HG02798 (cell line): ENCODE results near the gene ZDHHC19.
"Not testable (repeated sequence)": the region's sequence is repeated elsewhere in the genome, so short reads cannot be mapped to it uniquely, and the experiment has no call there.

Source experiments
- ATAC-seq: cut with Tn5 transposase; IDR thresholded peaks from one replicate; pipeline ENCODE4 v1.9.1; 2021; ENCODE audit warnings: mild to moderate bottlenecking; ENCODE audit not compliant: unreplicated experiment, poor library complexity

ZDHHC19 gene

DNA sequence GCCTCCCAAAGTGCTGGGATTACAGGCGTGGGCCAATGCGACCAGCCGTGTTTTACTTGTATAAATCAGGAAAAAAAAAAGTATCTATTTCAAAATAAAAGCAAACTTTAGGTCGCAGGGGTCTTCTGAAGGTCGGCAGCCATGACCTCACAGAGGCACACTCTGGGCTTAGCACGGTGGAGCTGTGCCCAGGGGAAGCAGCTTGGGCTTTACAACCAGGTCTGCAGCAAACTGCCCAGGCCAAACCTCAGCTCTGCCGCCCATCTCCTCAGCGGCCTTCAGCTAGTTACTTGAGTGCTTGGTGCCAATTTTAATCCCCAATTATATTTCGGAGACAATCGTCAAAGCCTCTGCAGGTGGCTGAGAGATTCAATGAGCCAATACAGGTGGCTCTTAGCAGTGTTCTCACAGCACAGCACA, 30.1 kb downstream of the ZDHHC19 start:
- no peak for ATAC-seq

DNA sequence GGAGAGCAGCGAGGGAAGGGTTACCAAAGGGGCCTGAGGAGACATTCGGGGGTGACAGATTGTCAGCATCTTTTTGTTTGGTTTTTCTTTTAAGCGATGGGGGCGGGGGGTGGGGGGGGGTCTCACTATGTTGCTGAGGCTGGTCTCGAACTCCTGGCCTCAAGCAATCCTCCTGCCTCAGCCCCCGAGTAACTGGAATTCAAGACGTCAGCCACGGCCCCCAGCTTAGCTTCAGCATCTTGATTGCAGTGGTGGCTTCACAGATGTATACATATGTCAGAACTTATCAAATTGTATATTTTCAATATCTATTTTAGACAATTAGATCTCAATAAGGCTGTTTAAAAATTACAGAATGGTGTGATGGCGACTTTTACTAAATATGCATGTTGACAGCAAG, 30.9 kb downstream of the ZDHHC19 start:
- ATAC-seq, result no peak

DNA sequence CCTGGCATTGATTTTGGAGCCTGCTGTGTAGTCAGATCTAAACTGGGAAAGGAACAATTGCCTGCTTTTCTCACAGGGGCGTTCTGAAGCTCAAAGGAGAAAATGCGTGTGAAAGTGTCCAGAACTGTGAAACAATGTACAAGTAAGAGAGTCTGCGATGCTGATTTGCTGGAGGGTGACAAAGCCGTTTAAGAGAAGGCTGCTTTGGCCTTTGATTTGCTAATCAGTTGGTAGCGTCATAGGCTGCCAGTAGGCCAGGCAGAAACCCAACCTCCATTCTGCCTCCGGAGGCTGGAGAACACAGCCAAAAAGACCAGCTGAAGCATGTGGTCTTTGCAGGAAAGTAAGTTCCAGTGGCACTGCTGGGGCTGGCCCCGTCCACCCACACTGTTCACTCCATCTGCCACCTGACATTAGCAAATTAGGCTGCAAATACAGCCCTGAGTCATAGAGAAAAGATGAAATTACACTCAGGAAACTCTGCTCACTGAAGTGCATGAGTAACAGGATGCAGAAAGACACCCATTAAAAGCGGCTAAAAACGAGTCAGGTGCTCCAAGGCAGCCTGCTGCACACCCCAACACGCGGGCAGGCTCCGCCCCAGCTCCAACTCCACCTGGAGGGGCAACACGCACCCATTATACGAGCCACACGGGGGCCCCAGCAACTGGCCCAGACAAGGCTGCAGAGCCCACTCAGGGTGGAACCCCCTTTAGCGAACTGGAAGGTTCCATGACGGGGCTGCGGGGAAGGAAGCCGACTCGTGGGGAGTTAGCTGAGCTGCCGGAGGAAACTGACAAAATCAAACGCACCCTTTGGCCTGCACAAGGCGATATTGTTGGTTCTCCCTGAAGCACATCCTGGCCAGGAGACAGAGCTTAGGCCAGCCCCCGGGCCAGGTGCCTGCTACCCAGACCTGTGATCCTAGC, 31.6 kb downstream of the ZDHHC19 start:
- peak; percentile 68 for ATAC-seq

DNA sequence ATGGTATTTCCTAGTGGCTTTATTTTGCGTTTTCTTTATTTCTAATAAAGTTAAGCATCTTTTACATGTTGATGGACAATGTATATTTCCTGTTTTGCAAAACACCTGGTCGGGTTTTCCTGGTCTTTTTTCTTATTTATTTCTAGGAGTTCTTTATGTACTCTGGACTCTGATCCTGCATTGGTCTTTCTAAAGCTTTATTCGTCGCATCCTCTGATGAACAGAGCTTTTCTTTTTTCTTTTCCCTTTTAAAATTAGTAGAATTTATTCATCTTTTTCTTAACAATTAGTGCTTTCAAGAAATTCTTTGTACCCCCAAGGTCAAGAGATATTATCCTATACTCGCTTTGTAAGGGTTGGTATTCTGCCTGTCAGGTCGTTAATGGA, 32.2 kb downstream of the ZDHHC19 start:
- ATAC-seq, result no peak

DNA sequence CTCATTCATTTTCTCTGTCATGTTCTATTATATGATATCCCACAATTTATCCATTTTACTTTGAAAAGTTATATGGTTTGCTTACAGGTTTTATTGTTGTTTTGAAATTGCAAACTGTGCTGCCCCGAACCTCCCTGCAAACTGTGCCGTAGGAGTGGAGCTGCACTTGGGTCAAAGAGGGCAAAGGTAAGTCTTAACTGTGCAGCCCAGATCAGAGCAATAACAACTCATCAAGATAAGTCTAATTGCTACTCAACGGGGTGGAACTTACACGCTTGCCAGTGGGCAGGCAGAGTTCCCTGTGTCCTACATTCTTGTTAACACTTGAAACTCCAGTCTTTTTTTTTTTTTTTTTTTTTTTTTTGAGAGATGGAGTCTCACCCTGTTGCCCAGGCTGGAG, 33.2 kb downstream of the ZDHHC19 start:
- no peak for ATAC-seq

DNA sequence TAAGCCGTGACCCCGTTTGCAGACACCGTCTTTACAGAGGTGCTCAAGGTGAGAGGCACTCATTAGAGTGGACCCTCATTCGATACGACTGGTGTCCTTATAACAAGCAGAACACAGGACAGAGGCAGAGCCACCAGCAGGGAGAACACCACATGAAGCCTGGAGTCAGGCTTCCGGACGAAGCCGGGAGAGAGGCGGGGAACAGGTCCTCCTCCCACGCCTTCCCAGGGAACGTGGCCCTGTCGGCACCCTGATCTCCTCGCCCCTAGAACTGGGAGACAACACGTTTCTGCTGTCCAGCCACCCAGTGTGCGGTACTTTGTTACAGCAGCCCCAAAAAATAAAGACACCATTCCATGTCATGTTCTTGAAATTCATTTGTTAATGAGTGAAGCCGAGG, 33.6 kb downstream of the ZDHHC19 start:
- ATAC-seq, result no peak

DNA sequence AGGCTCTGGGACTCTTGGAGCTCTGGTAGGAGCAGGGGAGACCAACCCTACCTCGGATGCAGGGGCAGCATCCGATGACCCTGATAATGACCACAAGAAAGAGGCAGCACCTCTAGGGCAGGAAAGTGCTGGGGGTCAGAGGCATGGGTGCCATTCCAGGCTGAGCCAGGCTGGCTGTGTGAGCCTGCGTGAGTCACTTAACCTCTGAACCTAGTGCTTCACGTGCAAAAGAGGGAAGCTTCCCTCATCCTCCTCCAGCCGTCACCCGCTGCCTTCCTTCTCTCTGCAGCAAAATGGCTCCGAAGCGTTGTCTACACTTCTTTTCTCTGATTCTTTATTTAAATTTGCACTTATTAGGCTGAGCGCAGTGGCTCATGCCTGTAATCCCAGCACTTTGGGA, 35.5 kb downstream of the ZDHHC19 start:
- no peak for ATAC-seq

DNA sequence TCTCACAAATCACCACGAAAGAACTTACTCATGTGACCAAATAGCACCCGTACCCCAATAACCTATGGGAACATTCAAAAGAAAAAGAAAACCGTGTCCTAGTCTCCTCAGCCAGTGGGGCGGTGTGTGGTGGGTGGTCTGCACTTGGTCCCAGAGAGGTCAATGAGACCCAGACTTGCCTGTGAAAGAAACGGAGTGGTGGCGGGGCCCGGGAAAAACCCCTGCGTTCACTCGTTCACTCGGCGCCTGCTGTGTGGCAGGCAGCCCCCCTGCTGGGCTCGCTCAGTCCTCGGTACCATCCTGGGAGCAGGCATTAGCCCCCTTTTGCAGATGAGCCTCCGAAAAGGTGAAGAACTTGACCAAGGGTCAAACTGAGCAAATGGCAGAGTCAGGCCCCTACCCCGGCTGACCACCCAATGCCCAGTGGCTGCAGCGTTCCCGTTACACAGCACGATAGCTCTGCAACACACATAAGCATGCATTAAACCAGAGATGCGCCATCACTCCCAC, 36.0 kb downstream of the ZDHHC19 start:
- ATAC-seq, result no peak

DNA sequence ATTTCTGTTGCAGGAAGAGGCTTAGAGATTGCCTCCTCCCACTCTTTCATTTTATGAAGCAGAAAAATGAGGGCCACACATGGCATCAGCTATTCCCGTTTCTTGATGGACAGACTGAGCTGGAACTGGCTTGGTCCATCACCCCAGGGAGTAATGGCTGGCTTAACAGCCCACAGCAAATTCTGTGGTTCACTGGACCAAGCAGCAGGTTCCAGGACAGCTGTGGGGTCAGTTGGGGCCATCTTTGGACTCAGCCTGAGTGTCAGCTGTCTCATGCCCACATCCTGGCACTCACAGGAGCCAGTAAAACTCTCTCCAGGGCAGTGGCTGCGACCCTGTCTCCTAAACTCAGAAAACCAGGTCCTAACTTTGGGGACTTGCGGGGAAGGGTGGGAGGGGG, 36.5 kb downstream of the ZDHHC19 start:
- no peak for ATAC-seq

DNA sequence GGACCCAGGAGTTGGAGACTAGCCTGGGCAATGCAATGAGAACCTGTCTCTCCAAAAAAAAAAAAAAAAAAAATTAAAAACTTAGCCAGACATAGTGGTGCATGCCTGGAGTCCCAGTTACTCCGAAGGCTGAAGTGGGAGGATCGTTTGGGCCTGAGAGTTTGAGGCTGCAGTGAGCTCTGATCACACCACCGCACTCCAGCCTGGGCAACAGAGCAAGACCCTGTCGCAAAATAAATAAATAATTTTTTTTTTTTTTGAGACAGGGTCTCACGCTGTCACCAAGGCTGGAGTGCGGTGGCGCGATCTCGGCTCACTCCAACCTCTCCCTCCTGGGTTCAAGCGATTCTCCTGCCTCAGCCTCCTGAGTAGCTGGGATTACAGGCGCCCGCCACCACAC, 40.9 kb downstream of the ZDHHC19 start:
- not testable (repeated sequence) for ATAC-seq

DNA sequence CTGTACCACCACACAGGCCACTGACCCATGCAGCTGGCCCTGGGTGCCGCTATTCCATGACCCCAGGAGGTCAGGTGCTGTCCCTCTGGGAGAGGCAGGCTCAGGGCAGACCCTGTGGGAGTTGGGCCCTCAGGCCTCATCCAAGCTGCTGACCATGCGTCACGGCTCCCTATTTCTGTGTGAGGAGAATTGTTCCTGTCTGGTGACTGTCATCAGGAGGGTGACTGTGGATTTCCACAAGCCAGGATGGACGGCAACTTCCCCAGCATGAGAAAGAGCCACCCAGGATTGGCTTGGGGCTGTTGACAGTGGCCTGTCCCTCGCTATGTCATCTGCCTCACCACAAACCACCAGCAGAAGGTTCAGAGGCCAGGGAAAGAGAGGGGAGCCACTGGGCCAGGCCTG, 41.4 kb downstream of the ZDHHC19 start:
- no peak for ATAC-seq

DNA sequence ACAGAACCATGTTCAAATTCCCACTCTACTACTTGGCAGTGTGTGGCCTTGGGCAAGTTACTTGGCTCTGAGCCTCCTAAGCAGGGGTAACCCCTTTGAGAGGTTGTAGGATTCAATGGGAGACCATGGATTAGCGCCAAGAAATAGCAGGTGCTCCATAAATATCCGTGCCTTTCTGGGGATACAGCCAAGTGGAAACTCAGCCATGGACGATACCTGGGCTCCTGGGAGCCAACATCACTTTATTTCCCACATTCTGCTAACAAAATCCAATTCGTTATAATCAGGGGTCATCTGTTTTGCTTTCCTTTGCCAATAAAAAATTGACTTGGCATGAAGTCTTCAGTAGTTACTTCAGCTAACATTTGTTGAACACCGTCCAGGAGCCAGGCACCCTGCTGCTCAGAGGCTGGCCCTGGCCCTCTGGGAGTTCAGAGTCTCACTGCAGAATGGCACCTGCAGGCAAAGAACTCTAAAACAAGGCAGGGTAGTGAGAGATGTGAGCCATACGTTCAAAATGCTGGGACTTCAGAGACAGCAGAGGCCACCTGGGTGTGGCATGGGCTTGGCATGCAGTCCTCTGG, 42.3 kb downstream of the ZDHHC19 start:
- no peak for ATAC-seq

DNA sequence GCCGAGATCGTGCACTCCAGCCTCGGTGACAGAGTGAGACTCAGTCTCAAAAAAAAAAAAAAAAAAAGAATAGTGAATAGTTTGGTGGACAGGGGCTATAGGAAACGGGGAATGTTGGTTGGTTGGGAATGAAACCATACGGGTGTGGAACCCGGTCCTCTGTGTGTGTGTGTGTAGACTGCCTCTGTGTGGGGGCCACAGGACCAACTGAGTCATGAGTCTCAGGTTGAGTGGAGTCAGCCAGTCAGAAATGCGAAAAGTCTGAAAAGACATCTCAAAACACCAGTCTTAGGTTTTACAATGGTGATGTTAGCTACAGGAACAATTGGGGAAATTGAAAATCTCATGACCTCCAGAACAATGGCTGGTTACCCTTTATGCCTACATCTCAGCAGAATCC, 44.5 kb downstream of the ZDHHC19 start:
- ATAC-seq, result no peak

DNA sequence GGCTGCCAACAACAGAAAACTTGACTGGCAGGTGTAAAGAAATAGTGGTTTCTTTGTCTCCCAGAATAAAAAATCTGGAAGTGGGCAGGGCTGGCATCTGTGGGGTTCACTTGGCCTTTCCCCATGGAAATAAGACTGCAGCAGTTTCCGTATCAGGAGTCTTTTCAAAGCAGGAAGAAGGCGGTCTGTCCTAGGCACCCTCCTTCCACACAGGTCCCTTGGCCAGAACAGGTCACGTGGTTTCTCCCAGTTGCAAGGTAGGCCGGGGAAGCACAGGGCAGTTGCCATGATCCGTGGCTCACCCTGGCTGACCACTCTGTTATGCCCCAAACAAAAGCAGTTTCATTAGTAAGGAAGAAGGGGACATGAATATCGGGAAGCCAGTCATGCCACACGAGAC, 45.4 kb downstream of the ZDHHC19 start:
- ATAC-seq, result no peak

DNA sequence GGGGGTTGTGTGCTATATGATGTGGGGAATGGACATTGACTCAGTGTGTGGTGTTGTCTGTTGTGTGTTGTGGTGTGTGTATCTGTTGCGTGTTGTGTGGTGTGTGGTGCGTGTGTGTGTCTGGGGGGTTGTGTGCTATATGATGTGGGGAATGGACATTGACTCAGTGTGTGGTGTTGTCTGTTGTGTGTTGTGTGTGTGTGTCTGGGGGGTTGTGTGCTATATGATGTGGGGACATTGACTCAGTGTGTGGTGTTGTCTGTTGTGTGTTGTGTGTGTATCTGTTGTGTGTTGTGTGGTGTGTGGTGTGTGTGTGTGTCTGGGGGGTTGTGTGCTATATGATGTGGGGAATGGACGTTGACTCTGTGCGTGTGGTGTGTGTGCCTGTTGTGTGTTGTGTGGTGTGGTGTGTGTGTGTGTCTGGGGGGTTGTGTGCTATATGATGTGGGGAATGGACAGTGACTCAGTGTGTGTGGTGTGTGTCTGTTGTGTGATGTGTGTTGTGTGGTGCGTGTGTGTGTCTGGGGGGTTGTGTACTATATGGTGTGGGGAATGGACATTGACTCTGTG, 46.1 kb downstream of the ZDHHC19 start:
- ATAC-seq, result not testable (repeated sequence)

DNA sequence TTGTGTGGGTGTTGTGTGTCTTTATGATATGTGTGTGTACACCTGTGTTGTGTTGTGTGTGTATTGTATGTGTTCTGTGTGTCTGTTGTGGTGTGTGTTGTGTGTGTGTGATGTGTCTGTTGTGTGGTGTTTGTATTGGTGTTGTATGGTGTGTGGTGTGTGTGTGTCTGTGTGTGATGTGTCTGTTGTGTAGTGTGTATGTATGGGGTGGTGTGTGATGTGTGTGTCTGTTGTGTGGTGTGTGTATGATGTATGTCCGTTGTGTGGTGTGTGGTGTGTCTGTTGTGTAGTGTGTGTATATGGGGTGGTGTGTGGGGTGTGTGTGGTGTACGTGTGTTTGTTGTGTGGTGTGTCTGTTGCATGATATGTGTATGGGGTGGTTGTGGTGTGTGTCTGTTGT, 46.6 kb downstream of the ZDHHC19 start:
- ATAC-seq, result no peak

DNA sequence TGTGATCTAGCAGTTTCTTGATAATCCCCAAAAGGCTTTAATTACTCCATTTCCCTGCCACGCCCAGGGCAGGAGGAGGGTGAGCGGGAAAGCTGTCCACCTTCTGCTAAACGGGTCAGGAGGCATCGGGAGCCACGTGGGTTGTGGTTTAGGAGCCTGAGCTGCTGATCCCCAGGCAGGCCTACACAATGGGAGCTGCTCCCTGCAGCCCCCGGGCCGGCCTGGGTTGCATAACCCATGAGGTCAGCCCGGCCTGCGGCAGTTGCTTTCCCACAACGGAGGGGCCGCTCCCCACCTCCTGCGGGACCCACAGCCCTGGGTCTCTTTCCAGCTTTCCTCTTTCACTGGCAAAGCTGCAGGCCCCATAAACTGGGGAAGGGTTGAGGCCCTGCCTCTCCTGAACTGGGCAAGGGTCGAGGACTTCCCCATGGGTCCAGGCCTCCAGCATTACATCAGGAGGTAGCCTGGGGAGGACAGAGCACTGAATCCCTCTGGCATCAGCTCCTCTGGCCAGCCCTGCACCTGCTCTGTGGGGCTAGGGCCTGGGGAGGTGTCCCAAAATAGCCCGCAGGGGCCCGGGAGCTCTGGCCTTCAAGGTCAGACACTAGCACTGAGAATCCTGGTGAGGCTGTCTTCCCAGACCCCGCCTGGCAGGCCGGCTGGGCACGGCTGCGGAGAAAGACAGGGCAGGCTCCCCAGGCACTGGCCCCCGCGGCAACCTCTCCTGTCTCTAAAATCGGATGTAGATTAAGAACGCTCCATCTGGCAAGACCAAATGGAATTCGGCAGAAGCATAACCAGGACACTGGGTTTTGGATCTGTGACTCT, 47.3 kb downstream of the ZDHHC19 start:
- ATAC-seq, result no peak

DNA sequence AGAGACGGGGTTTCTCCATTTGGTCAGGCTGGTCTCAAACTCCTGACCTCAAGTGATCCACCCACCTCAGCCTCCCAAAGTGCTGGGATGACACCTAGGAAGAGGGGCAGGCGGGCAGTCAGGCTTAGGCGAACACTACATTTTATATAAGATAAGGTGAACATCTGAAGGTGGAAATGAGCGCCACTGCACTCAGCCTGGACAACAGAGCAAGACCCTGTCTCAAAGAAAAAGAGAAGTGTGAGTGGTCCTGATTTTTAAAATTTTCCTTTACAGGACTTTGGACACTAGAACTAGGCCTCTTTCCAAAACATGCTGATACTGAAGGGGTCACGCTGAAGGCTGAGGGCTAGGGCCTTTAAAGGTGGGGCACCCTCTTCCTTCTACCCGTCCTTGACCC, 48.0 kb downstream of the ZDHHC19 start:
- ATAC-seq, result no peak

DNA sequence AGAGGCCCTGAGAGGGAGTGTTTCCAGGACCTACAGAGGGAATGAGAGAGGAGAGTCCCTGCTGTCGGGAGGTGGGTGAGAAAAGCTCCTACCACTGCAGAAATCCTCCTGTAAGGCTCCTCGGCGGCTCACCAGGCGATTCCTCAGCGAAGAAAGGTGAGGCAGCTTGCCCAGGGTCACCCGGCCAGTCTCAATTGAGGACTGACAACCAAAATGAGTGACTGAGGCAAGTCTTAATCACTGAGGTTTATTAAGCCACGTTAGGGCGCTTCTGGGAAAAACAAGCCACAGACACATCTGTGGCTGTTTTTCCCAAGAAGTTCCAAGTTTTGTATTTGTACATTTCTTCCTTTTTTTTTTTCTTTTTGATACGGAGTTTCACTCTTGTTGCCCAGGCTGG, 48.5 kb downstream of the ZDHHC19 start:
- no peak for ATAC-seq

DNA sequence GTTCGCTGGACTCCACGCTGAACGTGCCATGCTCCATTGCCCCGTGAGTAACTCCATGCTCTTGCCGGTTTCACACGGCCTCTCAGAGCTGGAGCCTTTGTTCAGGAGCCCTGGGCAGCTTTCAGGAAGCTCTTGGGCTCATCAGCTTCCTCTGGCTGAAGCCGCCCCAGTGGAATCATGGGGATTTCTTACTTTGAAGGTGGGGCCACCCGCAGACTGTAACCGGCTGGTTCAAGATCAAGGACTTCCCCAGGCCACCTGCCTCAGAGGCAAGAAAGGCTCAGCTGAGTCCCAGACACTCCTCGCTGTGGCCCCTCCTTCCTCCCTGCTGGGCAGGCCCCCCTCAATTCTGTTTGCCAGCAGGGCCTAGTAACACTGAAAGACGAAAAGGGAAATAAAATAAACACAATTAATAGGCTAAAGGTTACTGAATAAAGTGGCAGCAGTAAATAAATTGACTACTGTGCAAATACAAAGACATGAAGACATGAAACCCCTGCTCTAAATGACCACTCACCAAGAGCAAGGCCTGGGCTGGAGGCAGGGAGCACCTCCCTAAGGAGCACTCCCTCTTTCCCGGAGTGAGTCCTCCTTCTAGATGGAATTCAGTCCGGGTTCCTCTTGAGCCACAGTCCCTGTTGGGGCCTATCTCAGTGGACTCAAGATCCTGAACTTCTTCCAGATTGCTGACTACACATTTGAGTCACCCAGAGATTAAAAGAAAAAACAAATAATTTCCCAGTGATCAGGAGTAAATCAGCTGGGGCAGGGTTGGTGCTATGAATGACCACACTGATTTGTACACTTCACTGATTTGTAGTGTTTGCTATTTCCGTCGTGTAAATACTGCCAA, 51.0 kb downstream of the ZDHHC19 start:
- ATAC-seq, result peak; percentile 92
